DOHH2 (cell line): ENCODE measurements around the gene SUGP2.
"Not testable (repeated sequence)": the region's sequence is repeated elsewhere in the genome, so short reads cannot be mapped to it uniquely, and the experiment has no call there.

Experiments used
- CTCF ChIP-seq: fragments of 200-600 bp; sonication (generic); IDR thresholded peaks from one replicate; pipeline ENCODE4 v1.5.1; 2014; ENCODE audit warnings: antibody characterized with exemption, mild to moderate bottlenecking, low read depth, low read length; ENCODE audit not compliant: poor library complexity, severe bottlenecking
- EZH2phosphoT487 ChIP-seq: fragments of 200-600 bp; sonication (generic); IDR thresholded peaks from 2 replicates; pipeline ENCODE4 v1.6.1; 2017; ENCODE audit warnings: borderline replicate concordance, mild to moderate bottlenecking, antibody characterized with exemption, low read length, moderate library complexity, mixed read lengths

DNA sequence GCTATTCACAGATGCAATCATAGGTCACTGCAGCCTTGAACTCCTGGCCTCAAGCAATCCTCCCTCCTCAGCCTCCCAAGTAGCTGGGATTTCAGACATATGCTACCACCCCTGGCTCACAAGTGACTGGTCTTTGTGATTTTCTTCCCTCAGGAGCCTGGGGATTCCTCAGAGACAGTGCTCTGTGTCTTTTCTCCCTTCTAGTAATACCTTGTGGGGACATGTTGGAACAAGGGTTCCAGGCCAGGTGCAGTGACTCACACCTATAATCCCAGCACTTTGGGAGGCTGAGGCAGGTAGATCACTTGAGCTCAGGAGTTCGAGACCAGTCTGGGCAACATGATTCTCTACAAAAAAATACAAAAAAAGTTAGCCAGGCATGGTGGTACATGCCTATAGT, 9.9 kb downstream of the SUGP2 start:
- not testable (repeated sequence) for TF ChIP-seq CTCF, EZH2phosphoT487
